HG02763 (cell line): ENCODE data around the gene ABHD16A.
"Not testable (repeated sequence)": the region's sequence is repeated elsewhere in the genome, so short reads cannot be mapped to it uniquely, and the experiment has no call there.

Source experiments
- ATAC-seq: cut with Tn5 transposase; IDR thresholded peaks from one replicate; pipeline ENCODE4 v1.9.1; 2021; ENCODE audit warnings: mild to moderate bottlenecking, moderate library complexity; ENCODE audit not compliant: unreplicated experiment

The ABHD16A gene

DNA sequence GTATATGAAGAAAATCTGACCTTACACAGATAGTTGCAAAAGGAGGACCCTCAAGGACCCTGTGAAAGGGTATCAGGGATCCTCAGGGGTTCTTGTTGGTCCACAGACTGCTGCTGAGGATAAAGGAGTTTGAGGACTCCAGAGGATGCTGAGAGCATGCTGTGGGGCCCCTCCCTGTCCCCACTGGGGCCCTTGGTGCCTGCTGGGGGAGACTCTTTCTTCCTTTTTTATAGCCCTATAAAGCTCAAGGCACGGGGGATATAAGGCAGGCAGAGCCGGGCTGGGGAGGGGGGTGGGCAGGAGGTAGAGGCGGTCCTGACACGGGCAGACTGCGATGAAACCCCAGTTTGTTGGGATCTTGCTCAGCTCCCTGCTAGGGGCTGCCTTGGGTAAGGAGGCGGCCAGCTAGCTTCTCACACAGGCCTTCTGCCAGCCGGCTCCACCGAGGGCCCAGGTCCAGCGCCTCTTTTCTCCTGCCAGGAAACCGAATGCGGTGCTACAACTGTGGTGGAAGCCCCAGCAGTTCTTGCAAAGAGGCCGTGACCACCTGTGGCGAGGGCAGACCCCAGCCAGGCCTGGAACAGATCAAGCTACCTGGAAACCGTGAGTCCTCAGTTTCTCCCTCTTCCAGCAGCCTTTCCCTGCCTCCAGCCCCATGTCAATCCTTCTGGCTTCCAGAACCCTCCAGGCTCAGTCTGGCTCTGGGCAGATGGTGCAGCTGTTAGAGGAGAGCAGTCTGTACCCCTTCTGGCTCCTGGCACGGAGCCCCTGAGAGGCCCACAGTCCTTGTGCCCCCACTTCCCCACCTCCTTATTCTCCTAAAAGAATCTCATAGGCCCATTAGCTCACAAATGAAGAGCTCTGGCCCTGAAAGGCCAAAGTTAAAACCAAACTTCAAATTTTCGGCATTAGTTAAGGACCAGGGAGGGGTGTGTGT lies 12.2 kb upstream of the ABHD16A start, which contains the start of gene LY6G6D:
Gene LY6G6D (plus strand): TSS at position 327 of the 937 bp plus-strand sequence. CDS start 8 bp downstream, at position 335.
- no peak for ATAC-seq

DNA sequence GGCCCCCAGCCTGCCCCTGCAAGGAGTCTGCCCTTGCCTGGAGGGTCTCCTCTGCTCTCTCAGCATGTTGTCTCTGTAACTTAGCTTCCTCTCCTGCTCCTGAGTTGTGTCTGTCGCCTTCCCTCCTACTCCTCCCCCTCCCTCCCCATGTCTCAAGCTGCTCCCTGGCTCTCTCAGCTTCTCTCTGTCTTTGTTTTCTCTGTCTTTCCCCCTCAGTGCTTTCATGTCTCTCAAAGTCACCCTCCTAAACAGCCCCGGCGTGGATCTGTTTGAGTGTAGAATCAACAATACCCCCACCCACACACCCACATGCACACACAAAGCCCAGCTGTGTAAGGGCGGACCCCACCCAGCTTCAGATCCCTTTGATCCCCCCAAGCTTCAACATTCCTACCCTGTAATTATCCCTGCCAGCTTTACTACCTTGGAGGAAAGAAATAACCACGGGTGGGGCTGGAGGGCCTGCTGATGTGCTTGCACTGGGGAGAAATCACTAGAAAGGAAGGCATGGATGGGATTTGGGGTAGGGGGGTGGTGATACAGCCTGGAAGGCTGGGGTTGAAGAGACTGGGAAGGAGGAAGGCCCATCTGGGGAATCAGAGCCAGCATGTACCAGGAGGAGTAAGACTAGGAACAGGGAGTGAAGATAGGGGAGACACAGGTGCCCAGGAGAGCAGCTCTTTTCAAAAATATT lies 11.0 kb upstream of the ABHD16A start:
- no peak for ATAC-seq

- ATAC-seq: no peak
These were observed 10.3 kb upstream of the ABHD16A start for GRCh38 chr6:31713465-31713864.

DNA sequence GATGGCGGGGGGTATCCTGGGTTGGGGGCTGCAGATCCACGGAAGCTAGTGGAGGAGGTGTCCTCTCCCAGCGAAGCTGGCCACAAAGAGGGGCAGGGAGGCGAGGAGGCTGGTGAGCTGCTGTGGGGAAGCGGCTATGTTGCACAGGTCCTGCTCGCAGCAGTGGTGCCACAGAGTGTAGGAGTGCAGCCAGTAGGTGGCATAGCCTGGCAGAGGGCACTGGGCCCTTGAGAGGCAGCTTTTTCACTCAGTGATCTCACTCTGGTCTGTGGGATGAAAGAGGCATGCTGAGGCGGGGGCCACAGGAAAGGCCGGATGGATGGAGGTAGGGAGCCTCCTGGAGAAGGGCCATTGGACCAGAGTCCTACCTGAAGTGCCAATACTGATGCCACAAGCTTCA lies 9.2 kb upstream of the ABHD16A start:
- ATAC-seq: no peak

GRCh38 chr6:31711233-31711632 lies 8.1 kb upstream of the ABHD16A start:
- ATAC-seq: no peak

- no peak for ATAC-seq
These were observed 7.5 kb upstream of the ABHD16A start for GRCh38 chr6:31710523-31711219.

DNA sequence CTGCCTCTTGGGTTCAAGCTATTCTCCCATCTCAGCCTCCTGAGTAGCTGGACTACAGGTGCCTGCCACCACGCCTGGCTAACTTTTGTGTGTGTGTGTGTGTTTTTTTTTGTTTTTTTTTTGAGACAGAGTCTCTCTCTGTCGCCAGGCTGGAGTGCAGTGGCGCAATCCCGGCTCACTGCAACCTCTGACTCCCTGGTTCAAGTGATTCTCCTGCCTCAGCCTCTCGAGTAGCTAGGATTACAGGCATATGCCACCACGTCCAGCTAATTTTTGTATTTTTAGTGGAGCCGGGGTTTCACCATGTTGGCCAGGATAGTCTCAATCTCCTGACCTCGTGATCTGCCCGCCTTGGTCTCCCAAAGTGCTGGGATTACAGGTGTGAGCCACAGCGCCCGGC lies 6.0 kb upstream of the ABHD16A start:
- ATAC-seq: not testable (repeated sequence)

DNA sequence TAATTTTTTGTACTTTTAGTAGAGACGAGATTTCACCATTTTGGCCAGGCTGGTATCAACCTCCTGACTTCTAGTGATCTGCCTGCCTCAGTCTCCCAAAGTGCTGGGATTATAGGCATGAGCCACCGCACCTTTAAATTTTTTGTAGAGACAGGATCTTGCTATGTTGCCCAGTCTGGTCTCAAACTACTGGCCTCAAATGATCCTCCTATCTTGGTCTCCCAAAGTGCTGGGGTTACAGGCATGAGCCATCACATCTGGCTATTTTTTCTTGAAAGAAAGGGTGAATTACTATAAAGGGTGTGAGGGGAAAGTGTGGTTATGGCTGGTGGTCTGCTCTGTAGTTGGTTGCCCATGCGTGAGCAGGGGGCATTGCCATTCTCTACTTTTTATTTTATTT lies 5.1 kb upstream of the ABHD16A start:
- no peak for ATAC-seq

DNA sequence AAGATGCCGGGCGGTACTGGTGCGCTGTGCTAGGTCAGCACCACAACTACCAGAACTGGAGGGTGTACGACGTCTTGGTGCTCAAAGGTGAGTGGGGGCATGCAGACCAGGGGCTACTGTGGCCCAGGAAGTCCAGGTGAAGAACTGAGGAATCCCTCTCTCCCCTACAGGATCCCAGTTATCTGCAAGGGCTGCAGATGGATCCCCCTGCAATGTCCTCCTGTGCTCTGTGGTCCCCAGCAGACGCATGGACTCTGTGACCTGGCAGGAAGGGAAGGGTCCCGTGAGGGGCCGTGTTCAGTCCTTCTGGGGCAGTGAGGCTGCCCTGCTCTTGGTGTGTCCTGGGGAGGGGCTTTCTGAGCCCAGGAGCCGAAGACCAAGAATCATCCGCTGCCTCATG lies 4.6 kb upstream of the ABHD16A start:
- ATAC-seq: no peak

- no peak for ATAC-seq
These were observed 3.5 kb upstream of the ABHD16A start, which contains the start of gene LY6G6F for GRCh38 chr6:31706599-31706998. TSS of gene LY6G6F (plus strand) at chr6:31706866. CDS start at chr6:31706907, 41 bp downstream.

DNA sequence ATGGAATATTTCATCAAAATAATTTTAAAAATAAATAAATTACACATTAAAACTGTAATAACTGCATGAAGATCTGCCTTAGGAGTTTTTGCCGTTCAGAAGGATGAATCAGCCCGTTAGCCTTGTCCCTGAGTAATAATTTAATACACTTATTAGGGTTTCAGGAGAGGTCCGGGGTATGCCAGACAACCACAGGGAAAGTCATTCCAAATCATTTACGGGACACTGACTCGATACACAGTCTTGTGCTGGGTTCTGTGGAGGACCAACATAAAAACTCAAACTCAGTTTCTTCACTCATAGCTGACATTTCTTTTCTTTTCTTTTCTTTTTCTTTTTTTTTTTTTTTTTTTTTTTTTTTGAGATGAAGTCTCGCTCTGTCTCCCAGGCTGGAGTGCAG lies 2.8 kb upstream of the ABHD16A start:
- no peak for ATAC-seq

DNA sequence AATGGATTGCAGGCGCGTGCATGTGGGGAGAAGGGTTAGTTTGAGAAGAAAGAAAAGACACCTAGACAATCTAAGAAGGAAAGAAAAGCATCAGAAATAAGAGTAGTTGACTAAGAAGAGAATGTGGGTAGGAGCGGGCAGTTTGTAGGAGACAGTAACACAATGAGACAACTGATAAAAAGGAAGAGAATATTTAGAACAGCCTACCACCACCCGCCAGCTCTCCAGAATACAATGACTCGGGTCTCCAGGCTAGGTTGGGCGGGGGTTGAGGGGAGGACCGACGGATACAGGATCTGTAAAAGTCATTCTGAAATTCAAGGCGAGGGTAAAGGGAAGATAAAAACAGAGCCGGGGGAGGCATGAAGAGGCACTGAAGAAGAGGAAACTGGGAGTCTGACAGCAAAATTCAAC lies 712 bp downstream of the ABHD16A start:
- no peak for ATAC-seq

DNA sequence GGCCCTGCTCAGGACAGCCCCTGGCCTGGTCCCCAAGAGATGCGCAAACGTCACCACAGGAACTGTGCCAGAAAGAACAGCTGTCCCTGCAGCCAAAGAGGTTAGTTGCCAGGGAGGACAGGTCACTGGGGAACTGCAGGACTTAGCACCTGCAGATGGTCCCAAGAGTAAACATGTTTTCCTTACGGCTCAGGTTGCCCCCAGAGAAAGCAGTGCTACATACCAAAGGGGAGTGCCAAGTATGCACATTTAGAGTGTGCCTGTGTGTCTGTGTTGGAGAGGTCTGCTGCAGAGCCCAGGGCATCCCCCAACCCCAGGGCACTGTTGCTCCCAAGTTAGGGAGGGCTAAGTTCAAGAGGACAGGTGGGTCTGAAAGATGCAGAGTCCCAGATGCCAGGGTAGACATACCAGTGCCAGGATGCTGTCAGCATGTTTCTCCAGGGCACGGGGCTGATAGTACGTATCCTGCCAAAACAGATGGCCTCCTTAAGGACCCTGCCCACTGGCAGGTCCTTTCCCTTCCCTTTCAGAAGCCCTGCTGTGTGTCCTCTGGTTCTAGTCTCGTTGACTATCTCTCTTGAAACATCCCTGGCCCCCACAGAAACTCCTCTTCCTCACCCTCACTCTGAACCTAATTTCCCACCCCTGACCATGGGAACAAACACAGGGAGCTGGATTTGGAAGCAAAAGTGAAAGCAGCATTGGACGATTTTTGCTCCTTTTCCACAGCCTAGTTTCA lies 1.3 kb downstream of the ABHD16A start:
- no peak for ATAC-seq

GRCh38 chr6:31700740-31701401 lies 2.3 kb downstream of the ABHD16A start:
- ATAC-seq: no peak

- ATAC-seq: no peak
These were observed 5.6 kb downstream of the ABHD16A start for GRCh38 chr6:31697555-31697954.

DNA sequence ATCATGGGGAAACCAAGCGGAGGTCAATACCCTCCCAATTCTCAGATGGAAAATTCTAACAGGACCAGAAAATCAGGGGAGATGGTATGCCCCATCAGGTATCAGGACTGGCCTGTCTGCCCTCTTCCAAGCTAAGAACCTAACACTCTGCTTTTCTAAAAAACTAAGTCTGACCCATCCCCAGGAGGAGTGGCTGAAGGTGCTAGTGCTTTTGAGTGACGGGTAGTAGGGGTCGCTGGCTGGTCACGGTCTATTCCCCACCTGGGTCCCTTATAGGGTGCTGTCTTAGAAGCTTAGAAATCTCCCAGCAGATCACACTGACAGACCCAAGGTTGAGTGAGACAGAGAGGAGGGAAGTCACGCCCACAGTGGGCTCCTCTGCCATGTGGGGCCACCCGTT lies 9.6 kb downstream of the ABHD16A start:
- ATAC-seq: no peak

- ATAC-seq: no peak
These were observed 10.2 kb downstream of the ABHD16A start for GRCh38 chr6:31692886-31693285.

DNA sequence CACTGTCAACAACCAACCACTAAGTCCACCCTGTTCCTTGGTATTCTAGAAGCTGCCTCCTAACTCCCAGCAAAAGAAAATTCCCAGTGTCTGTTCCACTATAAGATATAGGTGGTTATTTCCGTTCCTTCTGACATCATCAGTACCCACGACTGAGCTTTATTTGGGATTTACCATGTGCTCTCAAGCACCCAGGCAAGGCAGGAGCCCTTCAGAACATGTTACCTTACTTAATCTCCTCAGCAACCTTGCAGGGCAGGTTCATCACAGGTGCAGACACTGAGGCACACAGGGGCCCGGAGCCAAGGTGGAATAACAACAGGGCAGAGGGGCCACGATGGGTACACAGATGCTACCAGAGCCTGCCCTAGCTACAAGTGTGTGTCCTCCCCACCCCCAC lies 10.8 kb downstream of the ABHD16A start:
- ATAC-seq: no peak

DNA sequence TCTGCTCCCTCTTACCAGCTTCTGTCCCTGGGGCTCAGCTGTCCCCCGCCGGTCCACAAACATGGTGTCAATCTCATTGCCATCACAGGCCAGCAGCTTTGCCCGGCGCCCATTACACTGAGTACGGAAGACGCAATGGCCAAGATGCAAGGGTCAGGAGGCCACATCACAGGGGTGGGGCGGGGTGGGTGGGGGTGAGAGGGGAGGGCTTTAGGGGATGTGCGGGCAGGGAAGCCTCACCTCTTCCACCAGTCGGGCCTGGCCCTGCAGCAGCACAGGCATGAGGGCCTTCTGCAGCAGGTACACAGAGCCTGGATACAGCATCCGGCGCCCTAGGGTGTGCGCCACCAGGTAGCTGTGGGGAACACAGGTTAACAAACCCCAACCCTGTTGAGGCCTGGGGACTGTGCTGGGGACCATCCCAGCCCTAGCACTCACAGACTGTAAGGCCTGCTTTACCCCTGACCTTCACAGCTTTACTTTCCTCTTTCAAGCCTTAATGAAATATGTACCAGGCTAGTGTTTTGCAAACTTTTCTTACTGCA lies 11.5 kb downstream of the ABHD16A start:
- ATAC-seq: no peak

GRCh38 chr6:31691078-31691463 lies 12.1 kb downstream of the ABHD16A start:
- no peak for ATAC-seq
